HL-60 (cell line): ENCODE results near the gene SDS.

Source experiments
- POLR2AphosphoS5 ChIP-seq: IDR thresholded peaks from 2 replicates; pipeline ENCODE4 v1.6.1; 2012; ENCODE audit warnings: low read depth
- SPI1 ChIP-seq: IDR thresholded peaks from 2 replicates; pipeline ENCODE4 v1.6.1; 2012; ENCODE audit warnings: low read depth, mild to moderate bottlenecking, borderline replicate concordance
- TF ChIP-seq, protein P1 (sequence below): IDR thresholded peaks from one replicate; pipeline ENCODE4 v1.5.1; 2011; ENCODE audit warnings: low read length, control low read depth, inconsistent platforms; ENCODE audit not compliant: insufficient read depth
- TF ChIP-seq, protein P2 (sequence below): IDR thresholded peaks from 2 replicates; pipeline ENCODE4 v1.6.1; 2012; ENCODE audit warnings: low read depth; ENCODE audit not compliant: insufficient replicate concordance

DNA sequence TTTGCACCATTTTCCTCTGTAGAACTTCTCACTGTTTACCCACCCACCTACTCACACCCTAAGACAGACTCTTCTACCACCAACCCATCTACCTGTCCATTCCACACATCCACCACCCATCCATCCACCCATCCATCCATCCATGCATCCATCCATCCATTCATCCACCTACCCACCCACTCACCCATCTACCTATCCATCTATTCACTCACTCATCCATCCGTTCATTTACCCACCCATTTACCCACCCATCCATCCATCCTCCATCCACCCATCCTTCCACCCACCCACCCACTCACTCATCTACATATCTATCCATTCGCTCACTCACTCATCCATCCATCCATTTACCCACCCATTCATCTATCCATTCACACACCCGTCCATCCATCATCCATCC lies 30.2 kb downstream of the SDS start:
- TF ChIP-seq, protein P1, sequence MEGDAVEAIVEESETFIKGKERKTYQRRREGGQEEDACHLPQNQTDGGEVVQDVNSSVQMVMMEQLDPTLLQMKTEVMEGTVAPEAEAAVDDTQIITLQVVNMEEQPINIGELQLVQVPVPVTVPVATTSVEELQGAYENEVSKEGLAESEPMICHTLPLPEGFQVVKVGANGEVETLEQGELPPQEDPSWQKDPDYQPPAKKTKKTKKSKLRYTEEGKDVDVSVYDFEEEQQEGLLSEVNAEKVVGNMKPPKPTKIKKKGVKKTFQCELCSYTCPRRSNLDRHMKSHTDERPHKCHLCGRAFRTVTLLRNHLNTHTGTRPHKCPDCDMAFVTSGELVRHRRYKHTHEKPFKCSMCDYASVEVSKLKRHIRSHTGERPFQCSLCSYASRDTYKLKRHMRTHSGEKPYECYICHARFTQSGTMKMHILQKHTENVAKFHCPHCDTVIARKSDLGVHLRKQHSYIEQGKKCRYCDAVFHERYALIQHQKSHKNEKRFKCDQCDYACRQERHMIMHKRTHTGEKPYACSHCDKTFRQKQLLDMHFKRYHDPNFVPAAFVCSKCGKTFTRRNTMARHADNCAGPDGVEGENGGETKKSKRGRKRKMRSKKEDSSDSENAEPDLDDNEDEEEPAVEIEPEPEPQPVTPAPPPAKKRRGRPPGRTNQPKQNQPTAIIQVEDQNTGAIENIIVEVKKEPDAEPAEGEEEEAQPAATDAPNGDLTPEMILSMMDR, result no peak
- TF ChIP-seq, protein P2, sequence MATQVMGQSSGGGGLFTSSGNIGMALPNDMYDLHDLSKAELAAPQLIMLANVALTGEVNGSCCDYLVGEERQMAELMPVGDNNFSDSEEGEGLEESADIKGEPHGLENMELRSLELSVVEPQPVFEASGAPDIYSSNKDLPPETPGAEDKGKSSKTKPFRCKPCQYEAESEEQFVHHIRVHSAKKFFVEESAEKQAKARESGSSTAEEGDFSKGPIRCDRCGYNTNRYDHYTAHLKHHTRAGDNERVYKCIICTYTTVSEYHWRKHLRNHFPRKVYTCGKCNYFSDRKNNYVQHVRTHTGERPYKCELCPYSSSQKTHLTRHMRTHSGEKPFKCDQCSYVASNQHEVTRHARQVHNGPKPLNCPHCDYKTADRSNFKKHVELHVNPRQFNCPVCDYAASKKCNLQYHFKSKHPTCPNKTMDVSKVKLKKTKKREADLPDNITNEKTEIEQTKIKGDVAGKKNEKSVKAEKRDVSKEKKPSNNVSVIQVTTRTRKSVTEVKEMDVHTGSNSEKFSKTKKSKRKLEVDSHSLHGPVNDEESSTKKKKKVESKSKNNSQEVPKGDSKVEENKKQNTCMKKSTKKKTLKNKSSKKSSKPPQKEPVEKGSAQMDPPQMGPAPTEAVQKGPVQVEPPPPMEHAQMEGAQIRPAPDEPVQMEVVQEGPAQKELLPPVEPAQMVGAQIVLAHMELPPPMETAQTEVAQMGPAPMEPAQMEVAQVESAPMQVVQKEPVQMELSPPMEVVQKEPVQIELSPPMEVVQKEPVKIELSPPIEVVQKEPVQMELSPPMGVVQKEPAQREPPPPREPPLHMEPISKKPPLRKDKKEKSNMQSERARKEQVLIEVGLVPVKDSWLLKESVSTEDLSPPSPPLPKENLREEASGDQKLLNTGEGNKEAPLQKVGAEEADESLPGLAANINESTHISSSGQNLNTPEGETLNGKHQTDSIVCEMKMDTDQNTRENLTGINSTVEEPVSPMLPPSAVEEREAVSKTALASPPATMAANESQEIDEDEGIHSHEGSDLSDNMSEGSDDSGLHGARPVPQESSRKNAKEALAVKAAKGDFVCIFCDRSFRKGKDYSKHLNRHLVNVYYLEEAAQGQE, result no peak
- TF ChIP-seq POLR2AphosphoS5, result no peak
- no peak for TF ChIP-seq SPI1
